GM12878 (cell line): Measurements from ENCODE around the gene FOXP1. TPM values are rescaled to one million over a fixed set of nuclear protein-coding genes. Genes with fewer than 3 reads are reported as not detected.

ENCODE experiments used
- ATAC-seq: fragments of 200-7000 bp; cut with Tn5 transposase; 3 replicates; pipeline ENCODE4 v1.9.1; 2020; ENCODE audit warnings: mild to moderate bottlenecking, moderate library complexity
- BruUV-seq: library from RNA; stranded (reverse); fragments of 400-500 nt; replicated peaks from 2 replicates; lab custom pipeline; 2021; lab: Mats Ljungman, UMichigan
- CTCF ChIA-PET: fragments of 300-600 bp; sonication (Branson Sonifier 250); formaldehyde crosslinking; extraction: SDS; loops from one replicate; lab custom pipeline; 2021; ENCODE audit warnings: inconsistent platforms; lab: Yijun Ruan, JAX
- POLR2A ChIA-PET: fragments of 350-600 bp; formaldehyde crosslinking; extraction: SDS; loops from one replicate; lab custom pipeline; 2021; ENCODE audit warnings: inconsistent platforms; lab: Charles Lee
- RAD21 ChIA-PET: fragments of 300-600 bp; sonication (Branson Sonifier 250); formaldehyde crosslinking; loops from one replicate; lab custom pipeline; 2023; ENCODE audit warnings: antibody characterized with exemption; ENCODE audit not compliant: unreplicated experiment; lab: Charles Lee
- SMC1A ChIA-PET: fragments of 300-600 bp; sonication (Branson Sonifier 250); formaldehyde crosslinking; loops from one replicate; lab custom pipeline; 2023; ENCODE audit not compliant: unreplicated experiment, uncharacterized antibody; lab: Charles Lee
- DNase-seq: peaks from one replicate; pipeline ENCODE4 v3.0.0-alpha.2; 2011; ENCODE audit warnings: low read depth, low spot score
- FAIRE-seq: peaks from 3 replicates; lab custom pipeline; 2011; peaks lifted over from hg19 to GRCh38; lab: Jason Lieb, UNC
- H2AFZ ChIP-seq: 2 replicates; pipeline ENCODE4 v1.6.0; 2011; ENCODE audit warnings: low read depth, low read length, control low read depth; ENCODE audit not compliant: control insufficient read depth
- H3K27ac ChIP-seq: 2 replicates; pipeline ENCODE4 v1.5.1; 2011; ENCODE audit warnings: control low read depth; ENCODE audit not compliant: control insufficient read depth, insufficient read depth
- H3K27me3 ChIP-seq, 2 experiments: replicated peaks in 1 of 2; 2 replicates each; pipeline versions ENCODE4 v1.6.0 to v1.6.1; 2011; ENCODE audit warnings: low read length in 1 of 2; ENCODE audit not compliant: control insufficient read depth in 2 of 2, insufficient read depth in 2 of 2
- H3K36me3 ChIP-seq, 2 experiments: 2 replicates each; pipeline ENCODE4 v1.5.1; 2011; ENCODE audit warnings: low read length in 1 of 2; ENCODE audit not compliant: control insufficient read depth in 2 of 2, insufficient read depth in 2 of 2
- H3K4me1 ChIP-seq: 2 replicates; pipeline ENCODE4 v1.6.1; 2011; ENCODE audit warnings: mild to moderate bottlenecking, low read length, moderate library complexity, mixed read lengths; ENCODE audit not compliant: control insufficient read depth, insufficient read depth
- H3K4me2 ChIP-seq: 2 replicates; pipeline ENCODE4 v1.6.0; 2011; ENCODE audit warnings: control low read depth; ENCODE audit not compliant: control insufficient read depth, insufficient read depth
- H3K4me3 ChIP-seq: fragments of 200-600 bp; sonication (generic); 2 replicates; pipeline ENCODE4 v1.5.1; 2016
- H3K79me2 ChIP-seq: 2 replicates; pipeline ENCODE4 v1.6.0; 2011; ENCODE audit warnings: low read length; ENCODE audit not compliant: control insufficient read depth, insufficient read depth
- H3K9ac ChIP-seq: 2 replicates; pipeline ENCODE4 v1.8.0; 2011; ENCODE audit warnings: low read length, control low read depth, mixed read lengths; ENCODE audit not compliant: control insufficient read depth, insufficient read depth
- H3K9me3 ChIP-seq: replicated peaks from 3 replicates; pipeline ENCODE4 v1.5.1; 2011; ENCODE audit warnings: mild to moderate bottlenecking, low read length; ENCODE audit not compliant: control insufficient read depth, insufficient read depth
- H4K20me1 ChIP-seq: 2 replicates; pipeline ENCODE4 v1.6.0; 2011; ENCODE audit not compliant: control insufficient read depth, insufficient read depth
- ATF7 ChIP-seq: fragments of 450-650 bp; IDR thresholded peaks from 2 replicates; pipeline ENCODE4 v1.6.1; 2016; ENCODE audit warnings: low read depth, mild to moderate bottlenecking
- BRCA1 ChIP-seq: IDR thresholded peaks from 2 replicates; pipeline ENCODE4 v1.6.1; 2011; ENCODE audit warnings: low read depth, low read length, improper control_type of control experiment
- CTCF ChIP-seq, 3 experiments: IDR thresholded peaks in 2 of 3; conservative IDR thresholded peaks in 1 of 3; 2 replicates each; pipeline ENCODE4 v1.5.1; 2011; ENCODE audit warnings: low read depth in 3 of 3, low read length in 3 of 3, mild to moderate bottlenecking in 3 of 3, control low read depth in 2 of 3, moderate library complexity in 2 of 3, inconsistent platforms in 1 of 3, mixed read lengths in 1 of 3; ENCODE audit not compliant: control insufficient read depth in 2 of 3, insufficient read depth in 1 of 3; ENCODE audit errors: extremely low read depth in 1 of 3
- CUX1 ChIP-seq: IDR thresholded peaks from 2 replicates; pipeline ENCODE4 v1.6.1; 2012; ENCODE audit warnings: improper control_type of control experiment, low read depth, low read length; ENCODE audit not compliant: insufficient replicate concordance
- EED ChIP-seq: sonication (generic); IDR thresholded peaks from 2 replicates; pipeline ENCODE4 v1.6.1; 2016; ENCODE audit warnings: antibody characterized with exemption, low read depth
- ETV6 ChIP-seq, 2 experiments: fragments of 450-650 bp in 1 of 2; IDR thresholded peaks in 1 of 2; conservative IDR thresholded peaks in 1 of 2; 2 replicates each; pipeline ENCODE4 v1.6.1; 2014; ENCODE audit warnings: antibody characterized with exemption in 1 of 2, borderline replicate concordance in 1 of 2, low read depth in 1 of 2, mild to moderate bottlenecking in 1 of 2, moderate library complexity in 1 of 2
- JUND ChIP-seq: IDR thresholded peaks from 2 replicates; pipeline ENCODE4 v1.6.1; 2012; ENCODE audit warnings: low read depth, mild to moderate bottlenecking, low read length, improper control_type of control experiment, moderate library complexity
- MAX ChIP-seq: IDR thresholded peaks from 2 replicates; pipeline ENCODE4 v1.6.1; 2012; ENCODE audit warnings: low read depth, low read length, improper control_type of control experiment
- NR2C1 ChIP-seq: fragments of 450-650 bp; IDR thresholded peaks from 2 replicates; pipeline ENCODE4 v1.6.1; 2017; ENCODE audit warnings: antibody characterized with exemption, mild to moderate bottlenecking, moderate library complexity
- RAD21 ChIP-seq: IDR thresholded peaks from 2 replicates; pipeline ENCODE4 v1.6.1; 2011; ENCODE audit warnings: mild to moderate bottlenecking, low read depth, low read length, moderate library complexity; ENCODE audit not compliant: insufficient read depth
- RFX5 ChIP-seq: IDR thresholded peaks from 2 replicates; pipeline ENCODE4 v1.6.1; 2011; ENCODE audit warnings: low read depth, low read length, improper control_type of control experiment
- SREBF2 ChIP-seq: IDR thresholded peaks from 2 replicates; pipeline ENCODE4 v1.6.1; 2012; ENCODE audit warnings: mild to moderate bottlenecking, low read length
- USF1 ChIP-seq: IDR thresholded peaks from 2 replicates; pipeline ENCODE4 v1.6.1; 2011; ENCODE audit warnings: borderline replicate concordance, low read depth, mild to moderate bottlenecking, moderate library complexity, mixed read lengths, low read length; ENCODE audit not compliant: insufficient read depth; ENCODE audit errors: extremely low read length
- WGBS: methylation state at CpG from one replicate; pipeline ENCODE4 v1.1.6; 2016; ENCODE audit warnings: low lambda C conversion rate; ENCODE audit not compliant: insufficient replicate concordance, insufficient coverage; ENCODE audit errors: missing lambda C conversion rate; 5-methylcytosine and 5-hydroxymethylcytosine counted together
- in situ Hi-C: fragments of 300-500 bp; cut with MboI; formaldehyde crosslinking; loops from 9 replicates; pipeline ENCODE4 v1.14.3; 2018; ENCODE audit warnings: mixed read lengths
- intact Hi-C: fragments of 100-400 bp; cut with micrococcal nuclease; formaldehyde crosslinking; loops from one replicate; pipeline ENCODE4 v1.14.2; 2022; ENCODE audit not compliant: unreplicated experiment
- polyA plus RNA-seq, 11 experiments: library from polyadenylated mRNA; depleted of rRNA in 4 of 11; unstranded in 6 of 11; stranded (reverse) in 5 of 11; fragments of >200 nt; fragmentation: Nextera tagmentation in 4 of 11; fragmentation: Illumina TruSeq in 1 of 11; extraction: Ambion mirVana in 4 of 11; extraction: Trizol in 1 of 11; gene quantifications; 1 replicate in 1 of 11; 2 replicates in 10 of 11; pipeline versions ENCODE4 v1.2.1 to v1.2.3, GENCODE V29; 2011 to 2016; ENCODE audit warnings: inconsistent platforms in 2 of 11, missing spikeins in 2 of 11, low read depth in 1 of 11
- total RNA-seq, 4 experiments: library from RNA; depleted of rRNA in 3 of 4; stranded (reverse); fragments of >200 nt in 3 of 4; fragmentation: Illumina TruSeq in 1 of 4; extraction: Trizol in 1 of 4; gene quantifications; 2 replicates each; pipeline versions ENCODE4 v1.2.1 to v1.2.3, GENCODE V29; 2013 to 2021

FOXP1 gene
- total and polyA plus RNA-seq, 10 of the 15 experiments (the other 5 are each of a cell fraction or from before 2014, with no cell fraction given), result 0.05 to 1.6 (median 0.20) TPM; not detected in 1

GRCh38 chr3:71585887-71586809 is 2.6 kb upstream of the FOXP1 start:
- Histone ChIP-seq H3K79me2 (no peaks in the 10 kb centered on the region), H3K9me3 (no peaks in the 10 kb centered on the region), H3K4me2 (no peak overlapping the region), H3K9ac (no peak overlapping the region), H3K4me1 (peaks cover 9% of the 10 kb centered on the region), H3K27ac (no peak overlapping the region), H4K20me1 (no peaks in the 10 kb centered on the region), H3K27me3 (peaks cover 12 to 21% of the 10 kb centered on the region in 2 experiments), H3K4me3 (no peak overlapping the region), H3K36me3 (no peaks in the 10 kb centered on the region), H2AFZ (no peak overlapping the region)
- POLR2A ChIA-PET, result no interaction called here
- DNase-seq, result no peak
- no TSS peak for BruUV-seq
- CTCF ChIA-PET, result interaction anchor here (0.6 to 3.9 kb wide), 15 partner anchors 8 to 1053 kb away, joined by 3 to 30 read pairs (median 4); no protein-coding TSS in a partner anchor
- FAIRE-seq, result peak; percentile 88
- 16% methylated on average over 7 of the region's 7 CpGs for WGBS
- RAD21 ChIA-PET, result interaction anchor here (0.9 to 1.7 kb wide), 4 partner anchors 580 to 1465 kb away, joined by 3 to 7 read pairs (median 4); no protein-coding TSS in a partner anchor
- SMC1A ChIA-PET, result interaction anchor here (0.6 to 1.8 kb wide), 7 partner anchors 12 to 1036 kb away, joined by 3 to 4 read pairs (median 3); no protein-coding TSS in a partner anchor
- ATAC-seq, result no peak
- intact Hi-C loops (loop anchor here (1.0 to 10.0 kb wide), 3 partner anchors 451 to 579 kb away; no protein-coding TSS in a partner anchor), in situ Hi-C loops (no loop called here)
- TF ChIP-seq ETV6 (conservative IDR thresholded peaks at IDR 0.05 in 1 of 2, IDR thresholded peaks at IDR 0.05 in 1 of 2; ENCODE audit: borderline replicate concordance in 1 of 2, low read depth in 1 of 2) (no peak), USF1 (no peak), JUND (no peak), BRCA1 (no peak), NR2C1 (no peak), RFX5 (no peak), MAX (no peak), RAD21 (peak; percentile 77), ATF7 (no peak), CTCF (IDR thresholded peaks at IDR 0.05 in 2 of 3, conservative IDR thresholded peaks at IDR 0.05 in 1 of 3; ENCODE audit: control insufficient read depth in 2 of 3, extremely low read depth in 1 of 3, insufficient read depth in 1 of 3, low read depth in 3 of 3, low read length in 3 of 3) (peak; percentile 40 to 57 (median 54)), CUX1 (no peak), SREBF2 (no peak), EED (no peak)
